Measurements from ENCODE around the gene DPYSL5.

- TF ChIP-seq EP300 (IDR thresholded peaks at IDR 0.05) (no peak), CTCF (IDR thresholded peaks at IDR 0.05) (no peak), POLR2A (IDR thresholded peaks at IDR 0.05) (no peak)
Observed at GRCh38 chr2:26921323-26921722, 73.4 kb downstream of the DPYSL5 start.
